ENCODE results near the gene TOE1. TPM values are rescaled to one million over a fixed set of nuclear protein-coding genes. Genes with fewer than 3 reads are reported as not detected.

Gene TOE1
- total RNA-seq: 21.9 and 22.4 TPM in 2 replicates

DNA sequence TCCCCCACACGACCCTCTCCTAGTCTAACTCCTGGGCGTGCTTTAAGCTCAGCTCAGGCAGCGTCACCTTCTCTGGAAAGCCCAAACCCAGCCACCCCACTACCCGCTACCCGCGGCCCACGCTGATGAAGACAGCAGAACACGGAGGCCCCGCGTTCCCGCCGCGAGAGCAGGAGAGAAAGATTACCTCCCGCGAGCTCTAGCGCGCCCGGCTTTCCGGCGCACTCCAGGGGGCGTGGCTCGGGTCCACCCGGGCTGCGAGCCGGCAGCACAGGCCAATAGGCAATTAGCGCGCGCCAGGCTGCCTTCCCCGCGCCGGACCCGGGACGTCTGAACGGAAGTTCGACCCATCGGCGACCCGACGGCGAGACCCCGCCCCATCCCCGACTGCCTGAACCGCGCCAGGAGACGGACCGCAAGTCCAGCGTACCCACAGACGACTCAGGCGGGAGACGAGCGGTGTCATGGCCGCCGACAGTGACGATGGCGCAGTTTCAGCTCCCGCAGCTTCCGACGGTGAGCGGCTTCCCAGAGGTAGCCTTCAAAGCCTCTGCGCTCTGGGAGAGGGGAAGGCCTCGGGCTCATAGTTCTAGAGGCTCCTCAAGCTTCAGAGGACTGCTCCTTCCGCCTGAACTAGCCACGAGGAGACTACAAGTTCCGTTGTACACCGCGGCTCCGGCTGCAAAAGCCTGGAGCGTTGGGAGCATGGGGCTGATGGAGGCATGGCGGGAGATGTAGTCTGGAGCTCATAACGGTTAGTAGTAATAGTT lies at the start of gene TOE1, which contains the start of gene MUTYH:
Gene TOE1, plus strand, starts transcription at position 382 of the 770 bp plus-strand sequence. Its CDS starts 83 bp downstream, at position 465.
Gene MUTYH, minus strand, starts transcription at position 652 of the 770 bp plus-strand sequence. CDS start 5,935 bp downstream, outside the sequence.

DNA sequence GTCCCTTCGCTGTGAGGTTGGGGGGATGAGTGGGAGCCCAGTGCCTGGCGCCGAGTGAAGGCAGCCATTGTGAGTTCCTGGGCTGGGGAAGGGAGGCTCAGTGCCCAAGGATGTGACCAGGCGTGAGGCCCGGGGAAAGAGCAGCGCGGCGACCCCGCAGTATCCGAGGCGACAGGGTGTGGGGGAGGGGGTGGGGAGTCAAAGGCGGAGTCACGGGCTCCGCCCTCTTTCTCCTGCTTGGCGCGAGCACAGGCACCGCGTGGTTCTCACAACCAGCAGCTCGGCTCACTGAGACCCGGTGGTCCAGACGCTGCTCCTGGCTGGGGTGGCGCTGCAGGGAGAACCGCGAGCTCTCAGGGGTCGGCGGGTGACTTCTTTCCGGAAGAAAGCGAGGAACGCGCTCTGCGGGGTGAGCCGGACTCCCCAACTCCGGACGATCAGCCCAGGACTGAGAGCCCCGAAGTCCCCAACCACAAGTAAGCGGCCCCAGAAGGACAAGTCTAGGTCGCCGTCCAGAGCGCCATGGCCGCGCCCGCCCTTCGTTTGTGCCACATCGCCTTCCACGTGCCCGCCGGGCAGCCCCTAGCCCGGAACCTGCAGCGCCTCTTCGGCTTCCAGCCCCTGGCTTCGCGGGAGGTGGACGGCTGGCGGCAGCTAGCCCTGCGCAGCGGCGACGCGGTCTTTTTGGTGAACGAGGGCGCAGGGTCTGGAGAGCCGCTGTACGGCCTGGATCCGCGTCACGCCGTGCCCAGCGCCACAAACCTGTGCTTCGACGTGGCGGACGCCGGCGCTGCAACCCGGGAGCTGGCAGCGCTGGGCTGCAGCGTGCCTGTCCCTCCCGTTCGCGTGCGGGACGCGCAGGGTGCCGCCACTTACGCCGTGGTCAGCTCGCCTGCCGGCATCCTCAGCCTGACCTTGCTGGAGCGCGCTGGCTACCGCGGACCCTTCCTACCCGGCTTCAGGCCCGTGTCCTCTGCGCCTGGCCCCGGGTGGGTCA lies 13.0 kb upstream of the TOE1 start, which contains the start of gene HPDL:
Gene HPDL, plus strand, starts transcription at position 269 of the 997 bp plus-strand sequence. Its CDS starts 254 bp downstream, at position 523.

Other genes with a start within 250 kb of the TOE1 start
- gene ZSWIM5, start 133.6 kb upstream of the TOE1 start, total RNA-seq: 1.8 and 4.2 TPM in 2 replicates
- 2.9 and 6.4 TPM in 2 replicates for gene HPDL, start 13.3 kb upstream of the TOE1 start, total RNA-seq
- 9.0 and 10.1 TPM in 2 replicates for gene MUTYH, start 270 bp downstream of the TOE1 start, total RNA-seq
- 2.2 and 2.3 TPM in 2 replicates for gene TESK2, start 151.0 kb downstream of the TOE1 start, total RNA-seq
- gene CCDC163, start 159.9 kb downstream of the TOE1 start, total RNA-seq: 1.1 and 1.3 TPM in 2 replicates
- 2.7 and 3.3 TPM in 2 replicates for gene MMACHC, start 160.1 kb downstream of the TOE1 start, total RNA-seq
- 398 and 548 TPM in 2 replicates for gene PRDX1, start 181.7 kb downstream of the TOE1 start, total RNA-seq
- gene AKR1A1, start 210.7 kb downstream of the TOE1 start, total RNA-seq: 134 and 135 TPM in 2 replicates
- 53.9 and 59.7 TPM in 2 replicates for gene NASP, start 243.9 kb downstream of the TOE1 start, total RNA-seq